Measurements from ENCODE around the gene KCTD16.

KCTD16 gene

DNA sequence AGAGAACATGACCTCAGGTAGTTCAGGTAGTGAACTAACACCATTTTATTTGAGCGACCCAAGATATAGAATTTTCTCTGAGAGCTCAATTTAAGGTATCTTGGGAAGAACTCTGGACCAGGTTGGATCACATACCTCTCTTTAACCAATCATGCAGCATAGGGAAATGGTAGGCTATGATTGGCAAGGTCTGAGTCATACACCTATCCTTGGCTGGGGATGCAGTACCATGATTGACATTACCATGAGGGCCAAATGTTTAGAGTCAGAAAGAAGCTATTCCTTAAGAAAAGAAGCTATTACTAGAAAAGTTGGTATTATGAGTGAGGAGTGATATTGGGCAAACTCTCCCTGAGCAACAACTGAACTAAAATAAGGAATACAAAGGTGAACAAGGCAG is 258.7 kb downstream of the KCTD16 start:
- H3K4me2 ChIP-seq (ENCODE audit: low read length): no peak overlapping the region
- no peak overlapping the region for H3K4ac ChIP-seq (ENCODE audit: low read depth, low read length)
- no CpG with 5 or more reads among the region's 1 CpG for WGBS (ENCODE audit: extremely low coverage, insufficient coverage, low lambda C conversion rate)
- H3K23ac ChIP-seq (ENCODE audit: low read length): no peak overlapping the region
- no peak overlapping the region for H3K9ac ChIP-seq (ENCODE audit: low read length)
- H3K79me1 ChIP-seq (ENCODE audit: low read length): no peaks in the 10 kb centered on the region
- no peak overlapping the region for H4K8ac ChIP-seq (ENCODE audit: low read depth, low read length)
- no peaks in the 10 kb centered on the region for H3K79me2 ChIP-seq (ENCODE audit: control insufficient read depth, insufficient read depth, low read length)
- H2BK120ac ChIP-seq (ENCODE audit: low read depth, low read length): no peak overlapping the region
- no peaks in the 10 kb centered on the region for H3K27me3 ChIP-seq (ENCODE audit: insufficient read depth, low read length, poor library complexity)
- H2BK15ac ChIP-seq (replicated peaks; ENCODE audit: low read depth): no peak overlapping the region
- H3K56ac ChIP-seq (ENCODE audit: low read length): no peak overlapping the region
- H3K4me1 ChIP-seq (ENCODE audit: control insufficient read depth, low read depth, low read length): no peaks in the 10 kb centered on the region
- H2BK5ac ChIP-seq (ENCODE audit: low read length): no peak overlapping the region
- no peaks in the 10 kb centered on the region for H3K36me3 ChIP-seq (ENCODE audit: control insufficient read depth, insufficient read depth, low read length)
- H3K4me3 ChIP-seq (ENCODE audit: low read length): no peak overlapping the region
- no peak overlapping the region for H3K27ac ChIP-seq (ENCODE audit: low read depth, low read length)
- no peak overlapping the region for H3K18ac ChIP-seq (ENCODE audit: low read length)
- no peak overlapping the region for H4K5ac ChIP-seq (ENCODE audit: low read length)
- H2AK5ac ChIP-seq (ENCODE audit: low read length): no peak overlapping the region
- DNase-seq: no peak

DNA sequence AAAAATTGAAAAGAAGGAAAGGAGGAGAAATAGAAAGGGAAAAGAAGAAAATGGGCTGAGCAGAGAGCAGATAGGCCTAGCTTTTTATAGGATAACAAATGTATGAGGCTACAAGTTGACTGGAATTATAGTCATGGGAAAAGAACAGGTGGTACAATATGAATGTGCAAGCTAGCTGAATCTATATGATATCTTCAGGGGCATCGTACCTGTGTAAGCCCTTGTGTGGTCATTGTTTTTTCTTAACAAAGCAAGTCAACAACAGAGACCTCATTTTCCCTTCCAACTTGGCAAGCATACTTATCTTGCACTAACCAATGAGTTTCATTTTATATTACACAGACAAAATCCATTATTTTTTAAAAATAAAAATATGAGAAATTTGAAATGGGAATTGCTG is 259.2 kb downstream of the KCTD16 start:
- no peaks in the 10 kb centered on the region for H3K4me1 ChIP-seq (ENCODE audit: control insufficient read depth, low read depth, low read length)
- no peak overlapping the region for H3K23ac ChIP-seq (ENCODE audit: low read length)
- H3K27ac ChIP-seq (ENCODE audit: low read depth, low read length): no peak overlapping the region
- H2BK120ac ChIP-seq (ENCODE audit: low read depth, low read length): no peak overlapping the region
- no peak overlapping the region for H4K5ac ChIP-seq (ENCODE audit: low read length)
- H2BK5ac ChIP-seq (ENCODE audit: low read length): no peak overlapping the region
- no peak overlapping the region for H2BK15ac ChIP-seq (replicated peaks; ENCODE audit: low read depth)
- H3K4ac ChIP-seq (ENCODE audit: low read depth, low read length): no peak overlapping the region
- H3K79me1 ChIP-seq (ENCODE audit: low read length): no peaks in the 10 kb centered on the region
- no peak overlapping the region for H2AK5ac ChIP-seq (ENCODE audit: low read length)
- no peaks in the 10 kb centered on the region for H3K36me3 ChIP-seq (ENCODE audit: control insufficient read depth, insufficient read depth, low read length)
- H3K27me3 ChIP-seq (ENCODE audit: insufficient read depth, low read length, poor library complexity): no peaks in the 10 kb centered on the region
- no peak overlapping the region for H3K9ac ChIP-seq (ENCODE audit: low read length)
- H3K4me2 ChIP-seq (ENCODE audit: low read length): no peak overlapping the region
- no peak for DNase-seq
- no peak overlapping the region for H3K56ac ChIP-seq (ENCODE audit: low read length)
- WGBS (ENCODE audit: extremely low coverage, insufficient coverage, low lambda C conversion rate): no CpG with 5 or more reads among the region's 1 CpG
- H3K4me3 ChIP-seq (ENCODE audit: low read length): no peak overlapping the region
- H4K8ac ChIP-seq (ENCODE audit: low read depth, low read length): no peak overlapping the region
- H3K79me2 ChIP-seq (ENCODE audit: control insufficient read depth, insufficient read depth, low read length): no peaks in the 10 kb centered on the region
- no peak overlapping the region for H3K18ac ChIP-seq (ENCODE audit: low read length)

- no peak overlapping the region for H2AK5ac ChIP-seq (ENCODE audit: low read length)
- no peaks in the 10 kb centered on the region for H3K79me2 ChIP-seq (ENCODE audit: control insufficient read depth, insufficient read depth, low read length)
- no peak for DNase-seq
- no peaks in the 10 kb centered on the region for H3K79me1 ChIP-seq (ENCODE audit: low read length)
- H3K56ac ChIP-seq (ENCODE audit: low read length): no peak overlapping the region
- no peak overlapping the region for H2BK120ac ChIP-seq (ENCODE audit: low read depth, low read length)
- H3K4me2 ChIP-seq (ENCODE audit: low read length): no peak overlapping the region
- no CpG with 5 or more reads among the region's 4 CpGs for WGBS (ENCODE audit: extremely low coverage, insufficient coverage, low lambda C conversion rate)
- no peak overlapping the region for H3K4me3 ChIP-seq (ENCODE audit: low read length)
- H3K27me3 ChIP-seq (ENCODE audit: insufficient read depth, low read length, poor library complexity): no peaks in the 10 kb centered on the region
- H3K27ac ChIP-seq (ENCODE audit: low read depth, low read length): no peak overlapping the region
- H4K8ac ChIP-seq (ENCODE audit: low read depth, low read length): no peak overlapping the region
- H3K18ac ChIP-seq (ENCODE audit: low read length): peak overlapping the region; percentile 22
- H4K5ac ChIP-seq (ENCODE audit: low read length): no peak overlapping the region
- H2BK5ac ChIP-seq (ENCODE audit: low read length): no peak overlapping the region
- no peak overlapping the region for H3K23ac ChIP-seq (ENCODE audit: low read length)
- H3K36me3 ChIP-seq (ENCODE audit: control insufficient read depth, insufficient read depth, low read length): no peaks in the 10 kb centered on the region
- H3K4me1 ChIP-seq (ENCODE audit: control insufficient read depth, low read depth, low read length): no peaks in the 10 kb centered on the region
- no peak overlapping the region for H3K9ac ChIP-seq (ENCODE audit: low read length)
- H2BK15ac ChIP-seq (replicated peaks; ENCODE audit: low read depth): no peak overlapping the region
- H3K4ac ChIP-seq (ENCODE audit: low read depth, low read length): no peak overlapping the region
Measured at GRCh38 chr5:144433140-144433822, 262.6 kb downstream of the KCTD16 start.

- no peaks in the 10 kb centered on the region for H3K27me3 ChIP-seq (ENCODE audit: insufficient read depth, low read length, poor library complexity)
- no peaks in the 10 kb centered on the region for H3K79me1 ChIP-seq (ENCODE audit: low read length)
- H3K4me3 ChIP-seq (ENCODE audit: low read length): no peak overlapping the region
- no peaks in the 10 kb centered on the region for H3K36me3 ChIP-seq (ENCODE audit: control insufficient read depth, insufficient read depth, low read length)
- no peak overlapping the region for H4K5ac ChIP-seq (ENCODE audit: low read length)
- no peak overlapping the region for H3K18ac ChIP-seq (ENCODE audit: low read length)
- no CpG with 5 or more reads among the region's 3 CpGs for WGBS (ENCODE audit: extremely low coverage, insufficient coverage, low lambda C conversion rate)
- H3K9ac ChIP-seq (ENCODE audit: low read length): no peak overlapping the region
- no peak overlapping the region for H3K23ac ChIP-seq (ENCODE audit: low read length)
- no peak overlapping the region for H3K4ac ChIP-seq (ENCODE audit: low read depth, low read length)
- H3K79me2 ChIP-seq (ENCODE audit: control insufficient read depth, insufficient read depth, low read length): no peaks in the 10 kb centered on the region
- H3K4me1 ChIP-seq (ENCODE audit: control insufficient read depth, low read depth, low read length): no peaks in the 10 kb centered on the region
- H2BK120ac ChIP-seq (ENCODE audit: low read depth, low read length): no peak overlapping the region
- no peak overlapping the region for H3K27ac ChIP-seq (ENCODE audit: low read depth, low read length)
- no peak overlapping the region for H4K8ac ChIP-seq (ENCODE audit: low read depth, low read length)
- H2BK15ac ChIP-seq (replicated peaks; ENCODE audit: low read depth): no peak overlapping the region
- no peak overlapping the region for H3K56ac ChIP-seq (ENCODE audit: low read length)
- H2BK5ac ChIP-seq (ENCODE audit: low read length): no peak overlapping the region
- peak; percentile 29 for DNase-seq
- no peak overlapping the region for H2AK5ac ChIP-seq (ENCODE audit: low read length)
- H3K4me2 ChIP-seq (ENCODE audit: low read length): no peak overlapping the region
Measured at GRCh38 chr5:144433893-144434292, 263.2 kb downstream of the KCTD16 start.

GRCh38 chr5:144436007-144436406 is 265.3 kb downstream of the KCTD16 start:
- H4K8ac ChIP-seq (ENCODE audit: low read depth, low read length): no peak overlapping the region
- H3K4ac ChIP-seq (ENCODE audit: low read depth, low read length): no peak overlapping the region
- H2BK5ac ChIP-seq (ENCODE audit: low read length): no peak overlapping the region
- no peaks in the 10 kb centered on the region for H3K27me3 ChIP-seq (ENCODE audit: insufficient read depth, low read length, poor library complexity)
- no peak for DNase-seq
- no peaks in the 10 kb centered on the region for H3K4me1 ChIP-seq (ENCODE audit: control insufficient read depth, low read depth, low read length)
- no CpG with 5 or more reads among the region's 1 CpG for WGBS (ENCODE audit: extremely low coverage, insufficient coverage, low lambda C conversion rate)
- no peak overlapping the region for H3K18ac ChIP-seq (ENCODE audit: low read length)
- H3K9ac ChIP-seq (ENCODE audit: low read length): no peak overlapping the region
- H3K27ac ChIP-seq (ENCODE audit: low read depth, low read length): no peak overlapping the region
- no peak overlapping the region for H4K5ac ChIP-seq (ENCODE audit: low read length)
- H2AK5ac ChIP-seq (ENCODE audit: low read length): no peak overlapping the region
- H3K79me2 ChIP-seq (ENCODE audit: control insufficient read depth, insufficient read depth, low read length): no peaks in the 10 kb centered on the region
- H3K56ac ChIP-seq (ENCODE audit: low read length): no peak overlapping the region
- H3K4me2 ChIP-seq (ENCODE audit: low read length): no peak overlapping the region
- H3K79me1 ChIP-seq (ENCODE audit: low read length): no peaks in the 10 kb centered on the region
- no peak overlapping the region for H2BK120ac ChIP-seq (ENCODE audit: low read depth, low read length)
- H2BK15ac ChIP-seq (replicated peaks; ENCODE audit: low read depth): no peak overlapping the region
- no peak overlapping the region for H3K4me3 ChIP-seq (ENCODE audit: low read length)
- H3K36me3 ChIP-seq (ENCODE audit: control insufficient read depth, insufficient read depth, low read length): no peaks in the 10 kb centered on the region
- H3K23ac ChIP-seq (ENCODE audit: low read length): no peak overlapping the region

- Histone ChIP-seq H3K4me3 (ENCODE audit: low read length) (no peak overlapping the region), H3K36me3 (ENCODE audit: control insufficient read depth, insufficient read depth, low read length) (no peaks in the 10 kb centered on the region), H4K8ac (ENCODE audit: low read depth, low read length) (no peak overlapping the region), H3K4ac (ENCODE audit: low read depth, low read length) (no peak overlapping the region), H2BK120ac (ENCODE audit: low read depth, low read length) (no peak overlapping the region), H3K23ac (ENCODE audit: low read length) (no peak overlapping the region), H3K27ac (ENCODE audit: low read depth, low read length) (no peak overlapping the region), H3K18ac (ENCODE audit: low read length) (no peak overlapping the region), H3K56ac (ENCODE audit: low read length) (no peak overlapping the region), H3K4me1 (ENCODE audit: control insufficient read depth, low read depth, low read length) (no peaks in the 10 kb centered on the region), H2BK5ac (ENCODE audit: low read length) (no peak overlapping the region), H3K27me3 (ENCODE audit: insufficient read depth, low read length, poor library complexity) (no peaks in the 10 kb centered on the region), H3K9ac (ENCODE audit: low read length) (no peak overlapping the region), H3K79me2 (ENCODE audit: control insufficient read depth, insufficient read depth, low read length) (no peaks in the 10 kb centered on the region), H2BK15ac (replicated peaks; ENCODE audit: low read depth) (no peak overlapping the region), H2AK5ac (ENCODE audit: low read length) (no peak overlapping the region), H3K4me2 (ENCODE audit: low read length) (no peak overlapping the region), H3K79me1 (ENCODE audit: low read length) (no peaks in the 10 kb centered on the region), H4K5ac (ENCODE audit: low read length) (no peak overlapping the region)
- DNase-seq: no peak
- WGBS (ENCODE audit: extremely low coverage, insufficient coverage, low lambda C conversion rate): no CpG with 5 or more reads among the region's 4 CpGs
Measured at GRCh38 chr5:144438237-144438636, 267.6 kb downstream of the KCTD16 start.

Data from mesendoderm (in vitro differentiated cells).